Measurements from ENCODE around the gene VDAC2. TPM values are rescaled to one million over a fixed set of nuclear protein-coding genes. Genes with fewer than 3 reads are reported as not detected.

Gene VDAC2
- total RNA-seq, 2 donors from 2014 or later, result 207 to 229 TPM

GRCh38 chr10:75253281-75254220, 43.0 kb downstream of the VDAC2 start:
- Mint-ChIP-seq H3K36me3 (ENCODE audit: insufficient read depth in 2 of 2) (peaks cover 7 to 10% of the 10 kb centered on the region in 2 donors), H3K4me3 (no peak overlapping the region), H3K27ac (no peak overlapping the region), H3K27me3 (ENCODE audit: low read depth) (no peaks in the 10 kb centered on the region), H3K9me3 (peaks cover 7 to 9% of the 10 kb centered on the region in 2 donors), H3K4me1 (ENCODE audit: low read depth) (no peaks in the 10 kb centered on the region)
- no peak for DNase-seq
- no peak for ATAC-seq (replicated peaks in 1 of 2)

DNA sequence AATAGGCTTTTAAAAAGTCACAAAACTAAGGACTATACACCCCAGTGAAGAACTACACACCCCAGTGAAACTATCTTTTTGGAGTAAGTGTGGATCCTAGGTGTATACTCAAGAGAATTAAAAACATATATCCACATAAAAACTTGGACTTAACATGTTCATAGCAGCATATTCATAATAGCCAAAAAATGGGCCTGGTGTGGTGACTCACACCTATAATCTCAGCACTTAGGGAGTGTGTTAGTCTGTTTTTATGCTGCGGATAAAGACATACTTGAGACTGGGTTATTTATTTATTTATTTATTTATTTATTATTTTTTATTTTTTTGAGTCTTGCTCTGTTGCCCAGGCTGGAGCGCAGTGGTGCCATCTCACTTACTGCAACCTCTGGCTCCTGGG, 44.1 kb downstream of the VDAC2 start:
- no peak for DNase-seq
- Mint-ChIP-seq H3K27ac (no peak overlapping the region), H3K9me3 (peaks cover 7 to 9% of the 10 kb centered on the region in 2 donors), H3K4me1 (ENCODE audit: low read depth) (no peaks in the 10 kb centered on the region), H3K36me3 (ENCODE audit: insufficient read depth in 2 of 2) (peaks cover 7 to 10% of the 10 kb centered on the region in 2 donors), H3K27me3 (ENCODE audit: low read depth) (no peaks in the 10 kb centered on the region), H3K4me3 (no peak overlapping the region)
- ATAC-seq (replicated peaks in 1 of 2), result no peak

- no peak for DNase-seq
- no peak for ATAC-seq (replicated peaks in 1 of 2)
- no peak overlapping the region for H3K27ac Mint-ChIP-seq
- H3K27me3 Mint-ChIP-seq (ENCODE audit: low read depth), result no peaks in the 10 kb centered on the region
- H3K4me1 Mint-ChIP-seq (ENCODE audit: low read depth), result no peaks in the 10 kb centered on the region
- peaks cover 2 to 3% of the 10 kb centered on the region in 2 donors for H3K9me3 Mint-ChIP-seq
- H3K36me3 Mint-ChIP-seq (ENCODE audit: insufficient read depth in 2 of 2), result no peaks in the 10 kb centered on the region
- H3K4me3 Mint-ChIP-seq, result no peak overlapping the region
These were observed 50.4 kb downstream of the VDAC2 start for GRCh38 chr10:75260990-75261389.

- Mint-ChIP-seq H3K36me3 (ENCODE audit: insufficient read depth in 2 of 2) (no peaks in the 10 kb centered on the region), H3K9me3 (peaks cover 2 to 3% of the 10 kb centered on the region in 2 donors), H3K4me3 (no peak overlapping the region), H3K27me3 (ENCODE audit: low read depth) (no peaks in the 10 kb centered on the region), H3K27ac (no peak overlapping the region), H3K4me1 (ENCODE audit: low read depth) (no peaks in the 10 kb centered on the region)
- ATAC-seq (replicated peaks in 1 of 2) (no peak), DNase-seq (no peak)
These were observed 51.5 kb downstream of the VDAC2 start for GRCh38 chr10:75261813-75262705.

DNA sequence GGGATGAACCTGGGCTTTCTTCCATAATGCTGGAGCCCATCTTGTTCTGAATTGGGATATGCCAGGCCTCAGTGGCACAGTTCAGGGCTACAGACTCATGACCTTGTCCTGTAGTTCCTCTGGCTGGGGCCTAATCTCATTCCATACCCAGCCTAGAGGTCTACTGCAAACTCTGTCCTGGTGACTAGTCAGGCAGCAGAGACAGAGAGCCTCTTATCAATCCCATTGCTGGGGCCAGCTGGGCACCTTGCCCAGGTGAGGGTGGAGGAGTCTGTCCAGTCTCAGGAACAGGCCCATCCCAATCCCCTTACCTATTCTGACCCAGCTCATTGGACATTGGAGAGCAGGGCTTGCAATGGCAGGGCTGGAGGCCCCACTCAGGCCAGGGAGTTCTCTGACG, 53.2 kb downstream of the VDAC2 start:
- no peaks in the 10 kb centered on the region for H3K4me1 Mint-ChIP-seq (ENCODE audit: low read depth)
- H3K27ac Mint-ChIP-seq, result no peak overlapping the region
- ATAC-seq (replicated peaks in 1 of 2) (no peak), DNase-seq (no peak)
- no peaks in the 10 kb centered on the region for H3K36me3 Mint-ChIP-seq (ENCODE audit: insufficient read depth in 2 of 2)
- H3K9me3 Mint-ChIP-seq, result peaks cover 2 to 3% of the 10 kb centered on the region in 2 donors
- H3K4me3 Mint-ChIP-seq, result no peak overlapping the region
- no peaks in the 10 kb centered on the region for H3K27me3 Mint-ChIP-seq (ENCODE audit: low read depth)

GRCh38 chr10:75265856-75266255, 55.3 kb downstream of the VDAC2 start:
- H3K27me3 Mint-ChIP-seq (ENCODE audit: low read depth), result no peaks in the 10 kb centered on the region
- H3K4me3 Mint-ChIP-seq, result no peak overlapping the region
- no peak for ATAC-seq (replicated peaks in 1 of 2)

GRCh38 chr10:75266945-75267344, 56.3 kb downstream of the VDAC2 start:
- H3K4me1 Mint-ChIP-seq (ENCODE audit: low read depth), result no peaks in the 10 kb centered on the region
- H3K27ac Mint-ChIP-seq, result no peak overlapping the region
- no peaks in the 10 kb centered on the region for H3K9me3 Mint-ChIP-seq
- no peak for ATAC-seq (replicated peaks in 1 of 2)
- no peaks in the 10 kb centered on the region for H3K27me3 Mint-ChIP-seq (ENCODE audit: low read depth)
- DNase-seq, result no peak
- H3K36me3 Mint-ChIP-seq (ENCODE audit: insufficient read depth in 2 of 2), result no peaks in the 10 kb centered on the region
- H3K4me3 Mint-ChIP-seq, result no peak overlapping the region

More at GRCh38 chr10:75265856-75266255, 55.3 kb downstream of the VDAC2 start:
- Mint-ChIP-seq H3K36me3 (ENCODE audit: insufficient read depth in 2 of 2) (no peaks in the 10 kb centered on the region), H3K27ac (no peak overlapping the region), H3K9me3 (no peaks in the 10 kb centered on the region), H3K4me1 (ENCODE audit: low read depth) (no peaks in the 10 kb centered on the region)
- DNase-seq, result no peak

- Mint-ChIP-seq H3K4me3 (no peak overlapping the region), H3K9me3 (no peaks in the 10 kb centered on the region), H3K27me3 (ENCODE audit: low read depth) (no peaks in the 10 kb centered on the region), H3K4me1 (ENCODE audit: low read depth) (no peaks in the 10 kb centered on the region), H3K27ac (no peak overlapping the region), H3K36me3 (ENCODE audit: insufficient read depth in 2 of 2) (no peaks in the 10 kb centered on the region)
- ATAC-seq (replicated peaks in 1 of 2) (no peak), DNase-seq (no peak)
These were observed 59.0 kb downstream of the VDAC2 start for GRCh38 chr10:75269605-75270004.

GRCh38 chr10:75272094-75272493, 61.5 kb downstream of the VDAC2 start:
- DNase-seq (no peak), ATAC-seq (replicated peaks in 1 of 2) (no peak)
- Mint-ChIP-seq H3K4me1 (ENCODE audit: low read depth) (no peaks in the 10 kb centered on the region), H3K4me3 (no peak overlapping the region), H3K27me3 (ENCODE audit: low read depth) (no peaks in the 10 kb centered on the region), H3K36me3 (ENCODE audit: insufficient read depth in 2 of 2) (no peaks in the 10 kb centered on the region), H3K27ac (no peak overlapping the region), H3K9me3 (no peaks in the 10 kb centered on the region)

DNA sequence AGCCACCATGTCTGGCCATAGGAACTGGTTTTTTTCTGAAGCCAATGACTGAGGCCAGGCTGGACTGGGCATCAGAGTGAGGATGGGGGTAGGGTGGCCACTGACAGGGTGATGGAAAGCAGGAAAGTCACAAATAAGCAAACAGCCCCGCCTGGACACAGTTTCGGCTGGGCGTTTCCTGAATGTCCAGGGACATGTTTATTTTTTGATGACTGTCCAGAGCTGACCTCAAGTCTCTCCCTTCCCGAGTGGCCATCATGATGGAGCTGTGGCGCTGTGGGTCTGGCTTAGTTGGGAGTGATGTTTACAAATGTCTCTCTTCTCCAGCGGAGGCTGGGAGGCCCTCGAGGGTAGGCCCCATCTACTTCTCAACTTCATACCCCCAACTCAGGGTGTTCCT, 62.3 kb downstream of the VDAC2 start:
- H3K27me3 Mint-ChIP-seq (ENCODE audit: low read depth), result no peaks in the 10 kb centered on the region
- no peak overlapping the region for H3K27ac Mint-ChIP-seq
- no peak overlapping the region for H3K4me3 Mint-ChIP-seq

DNA sequence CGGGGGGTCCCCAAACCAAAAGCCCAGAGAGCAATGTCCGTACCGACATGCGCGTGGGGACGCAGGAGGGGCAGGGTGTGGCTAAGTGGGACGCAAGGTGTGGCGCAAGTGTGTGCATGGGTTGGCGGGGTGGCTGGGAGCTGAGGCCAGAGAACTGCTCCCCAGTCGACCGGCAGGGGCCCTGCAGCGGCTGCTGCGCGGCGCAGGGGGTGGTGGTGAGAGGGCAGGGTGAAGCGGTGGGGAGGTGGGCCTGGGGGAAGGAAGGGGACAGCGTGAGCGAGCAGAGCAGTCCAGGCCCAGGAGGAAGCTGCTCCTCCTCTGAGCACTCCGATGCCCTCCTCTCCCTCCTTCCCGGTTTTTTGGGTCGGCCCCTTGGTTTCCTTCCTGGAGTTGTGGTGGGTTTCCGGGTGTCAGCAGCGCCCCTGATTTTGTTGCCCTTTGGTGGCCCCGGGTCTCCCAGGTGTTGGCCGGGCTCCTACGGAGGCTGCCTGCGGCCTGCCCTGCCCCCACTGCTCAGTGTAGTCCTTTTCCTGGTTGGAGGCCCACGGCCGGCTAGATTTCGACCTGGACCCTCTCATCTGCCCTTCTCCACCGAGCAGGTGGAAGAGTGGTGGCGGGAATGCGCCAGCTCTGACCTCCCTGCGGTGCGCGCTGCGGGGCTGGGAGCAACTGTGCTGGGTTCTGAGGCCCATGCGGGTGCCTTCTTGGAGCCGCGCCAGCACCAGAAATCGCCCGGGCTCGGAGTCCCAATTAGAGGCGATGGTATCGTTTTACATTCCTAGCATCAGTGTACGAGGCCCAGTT, 65.7 kb downstream of the VDAC2 start:
- no peak overlapping the region for H3K4me3 Mint-ChIP-seq
- ATAC-seq (replicated peaks in 1 of 2), result no peak
- H3K9me3 Mint-ChIP-seq, result no peaks in the 10 kb centered on the region
- H3K36me3 Mint-ChIP-seq (ENCODE audit: insufficient read depth in 2 of 2), result no peaks in the 10 kb centered on the region
- no peak overlapping the region for H3K27ac Mint-ChIP-seq
- DNase-seq, result no peak
- H3K27me3 Mint-ChIP-seq (ENCODE audit: low read depth), result peaks cover 12% of the 10 kb centered on the region
- no peaks in the 10 kb centered on the region for H3K4me1 Mint-ChIP-seq (ENCODE audit: low read depth)

More for the DNA sequence above, 62.3 kb downstream of the VDAC2 start:
- Mint-ChIP-seq H3K9me3 (no peaks in the 10 kb centered on the region), H3K36me3 (ENCODE audit: insufficient read depth in 2 of 2) (no peaks in the 10 kb centered on the region), H3K4me1 (ENCODE audit: low read depth) (no peaks in the 10 kb centered on the region)
- ATAC-seq (replicated peaks in 1 of 2) (no peak), DNase-seq (no peak)

DNA sequence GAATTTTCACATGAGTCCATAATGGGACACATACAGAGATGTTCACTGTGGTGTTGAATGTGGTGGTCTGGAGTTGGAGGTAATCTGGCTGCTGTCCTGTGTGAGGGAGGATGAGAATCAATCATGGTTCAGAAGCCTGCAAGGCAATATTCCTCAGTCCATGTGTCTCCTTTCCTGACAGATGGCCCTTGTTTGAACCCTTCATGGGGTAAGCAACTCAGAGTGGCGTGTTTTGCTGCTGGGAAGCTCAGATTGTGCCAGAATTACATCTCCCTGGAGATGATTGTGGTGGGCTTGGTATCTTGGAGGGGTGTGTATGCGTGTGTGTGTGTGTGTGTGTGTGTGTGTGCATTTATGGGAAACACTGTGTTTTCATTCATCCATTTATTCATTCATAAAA, 69.6 kb downstream of the VDAC2 start:
- Mint-ChIP-seq H3K4me1 (ENCODE audit: low read depth) (no peaks in the 10 kb centered on the region), H3K27me3 (ENCODE audit: low read depth) (peaks cover 20% of the 10 kb centered on the region), H3K9me3 (no peaks in the 10 kb centered on the region), H3K27ac (no peak overlapping the region), H3K36me3 (ENCODE audit: insufficient read depth in 2 of 2) (no peaks in the 10 kb centered on the region), H3K4me3 (no peak overlapping the region)
- DNase-seq, result no peak
- no peak for ATAC-seq (replicated peaks in 1 of 2)

Data from activated T-cell treated with anti-CD3 and anti-CD28 coated beads, Interleukin-2, amount 50 U/mL, for 72 hours (primary cell).